CD14-positive monocyte (primary cell): ENCODE data around the gene PIEZO2. TPM values are rescaled to one million over a fixed set of nuclear protein-coding genes. Genes with fewer than 3 reads are reported as not detected.

Experiments
- DNase-seq, 3 donors: peaks; one replicate each; pipeline ENCODE4 v3.0.0-alpha.2; 2011 to 2022
- H2AFZ ChIP-seq: 2 replicates; pipeline ENCODE4 v1.6.0; 2012; ENCODE audit warnings: mild to moderate bottlenecking, low read depth, low read length, inconsistent platforms; ENCODE audit not compliant: insufficient read depth, poor library complexity, severe bottlenecking
- H3K27ac ChIP-seq, 2 donors: 1 replicate in 1 of 2; 2 replicates in 1 of 2; pipeline ENCODE4 v1.5.1; 2012 to 2013; ENCODE audit warnings: low read length in 2 of 2, control low read depth in 1 of 2, inconsistent platforms in 1 of 2, low read depth in 1 of 2, mild to moderate bottlenecking in 1 of 2
- H3K27me3 ChIP-seq, 2 donors: one replicate each; pipeline versions ENCODE4 v1.6.0 to v1.6.1; 2011 to 2013; ENCODE audit warnings: low read length in 2 of 2; ENCODE audit not compliant: control insufficient read depth in 2 of 2, insufficient read depth in 2 of 2
- H3K36me3 ChIP-seq, 2 donors: replicated peaks in 1 of 2; 1 replicate in 1 of 2; 2 replicates in 1 of 2; pipeline versions ENCODE4 v1.5.1 to v1.6.1; 2012 to 2013; ENCODE audit warnings: low read length in 2 of 2, control low read depth in 1 of 2, inconsistent platforms in 1 of 2, mild to moderate bottlenecking in 1 of 2; ENCODE audit not compliant: insufficient read depth in 2 of 2, control insufficient read depth in 1 of 2
- H3K4me1 ChIP-seq, 2 donors: 1 replicate in 1 of 2; 2 replicates in 1 of 2; pipeline versions ENCODE4 v1.5.1 to v1.6.1; 2012 to 2013; ENCODE audit warnings: low read length in 2 of 2, control low read depth in 1 of 2, inconsistent platforms in 1 of 2, mild to moderate bottlenecking in 1 of 2, moderate library complexity in 1 of 2; ENCODE audit not compliant: insufficient read depth in 2 of 2, control insufficient read depth in 1 of 2
- H3K4me2 ChIP-seq: replicated peaks from 2 replicates; pipeline ENCODE3; 2012; ENCODE audit warnings: low read length, moderate library complexity, mild to moderate bottlenecking; ENCODE audit not compliant: poor library complexity, severe bottlenecking; ENCODE audit errors: extremely low read depth
- H3K4me3 ChIP-seq, 3 experiments: fragments of 200-600 bp in 1 of 3; sonication (generic) in 1 of 3; replicated peaks in 1 of 3; 1 replicate in 2 of 3; 2 replicates in 1 of 3; pipeline ENCODE4 v1.5.1; 2011 to 2013; ENCODE audit warnings: low read length in 3 of 3, mild to moderate bottlenecking in 3 of 3, control low read depth in 2 of 3, low read depth in 2 of 3, inconsistent platforms in 1 of 3, moderate library complexity in 1 of 3
- H3K79me2 ChIP-seq: 2 replicates; pipeline ENCODE4 v1.6.0; 2012; ENCODE audit warnings: mild to moderate bottlenecking, control low read depth, inconsistent platforms, low read length, moderate library complexity; ENCODE audit not compliant: insufficient read depth
- H3K9ac ChIP-seq: 2 replicates; pipeline ENCODE4 v1.6.0; 2017; ENCODE audit warnings: low read length, mild to moderate bottlenecking; ENCODE audit not compliant: insufficient read depth, poor library complexity, severe bottlenecking
- H3K9me3 ChIP-seq, 2 donors: replicated peaks in 1 of 2; 1 replicate in 1 of 2; 2 replicates in 1 of 2; pipeline versions ENCODE4 v1.5.1 to v1.6.1; 2012 to 2013; ENCODE audit warnings: low read length in 2 of 2, control low read depth in 1 of 2; ENCODE audit not compliant: control insufficient read depth in 1 of 2, insufficient read depth in 1 of 2
- H4K20me1 ChIP-seq: 2 replicates; pipeline ENCODE4 v1.6.0; 2012; ENCODE audit warnings: mild to moderate bottlenecking, low read length, control low read depth, moderate library complexity; ENCODE audit not compliant: insufficient read depth
- H3K27ac Mint-ChIP-seq, 7 donors: one replicate each; pipeline ENCODE4 v1.8.0; 2020; ENCODE audit warnings: mild to moderate bottlenecking in 7 of 7, mixed read lengths in 7 of 7, moderate library complexity in 6 of 7, inconsistent platforms in 2 of 7
- H3K27me3 Mint-ChIP-seq, 3 donors: one replicate each; pipeline ENCODE4 v1.8.0; 2021 to 2022; ENCODE audit warnings: low read depth in 3 of 3, mild to moderate bottlenecking in 3 of 3, mixed read lengths in 3 of 3, moderate library complexity in 3 of 3, inconsistent platforms in 1 of 3
- H3K36me3 Mint-ChIP-seq, 2 donors: one replicate each; pipeline ENCODE4 v1.8.0; 2020; ENCODE audit warnings: mixed read lengths in 2 of 2, inconsistent platforms in 1 of 2, mild to moderate bottlenecking in 1 of 2
- H3K4me1 Mint-ChIP-seq: one replicate; pipeline ENCODE4 v1.8.0; 2020; ENCODE audit warnings: mild to moderate bottlenecking, mixed read lengths
- H3K4me3 Mint-ChIP-seq, 2 donors: one replicate each; pipeline ENCODE4 v1.8.0; 2020; ENCODE audit warnings: mild to moderate bottlenecking in 2 of 2, mixed read lengths in 2 of 2, moderate library complexity in 1 of 2
- H3K9me3 Mint-ChIP-seq, 7 donors: one replicate each; pipeline ENCODE4 v1.8.0; 2020 to 2022; ENCODE audit warnings: mixed read lengths in 7 of 7, mild to moderate bottlenecking in 6 of 7, moderate library complexity in 6 of 7, inconsistent platforms in 2 of 7
- CTCF ChIP-seq: fragments of 200-600 bp; IDR thresholded peaks from one replicate; pipeline ENCODE4 v1.8.0; 2022; ENCODE audit warnings: antibody characterized with exemption, mild to moderate bottlenecking
- WGBS: methylation state at CpG from one replicate; pipeline ENCODE4 v1.1.5; 2013; ENCODE audit warnings: missing lambda C conversion rate; ENCODE audit not compliant: insufficient coverage; 5-methylcytosine and 5-hydroxymethylcytosine counted together
- intact Hi-C, 2 donors: fragments of 100-400 bp; cut with micrococcal nuclease; formaldehyde crosslinking; loops; one replicate each; pipeline versions ENCODE4 v1.15.0 to v1.15.1; 2023
- polyA plus RNA-seq, 3 donors: library from polyadenylated mRNA; depleted of rRNA in 1 of 3; unstranded in 2 of 3; stranded (reverse) in 1 of 3; fragments of 300-500 nt in 2 of 3; fragments of >200 nt in 1 of 3; fragmentation: Illumina TruSeq in 2 of 3; gene quantifications; 1 replicate in 2 of 3; 2 replicates in 1 of 3; pipeline ENCODE4 v1.2.3, GENCODE V29; 2012 to 2021

Gene PIEZO2
- polyA plus RNA-seq, 3 donors = not detected

- TF ChIP-seq CTCF = no peak
- no peak for DNase-seq
- peak overlapping the region in 1 of 7 donors; percentile 13 for H3K27ac Mint-ChIP-seq
- no peaks in the 10 kb centered on the region for H3K79me2 ChIP-seq
- no peaks in the 10 kb centered on the region for H3K4me1 ChIP-seq
- H3K36me3 ChIP-seq = no peaks in the 10 kb centered on the region
- H3K4me1 Mint-ChIP-seq = peaks cover 8% of the 10 kb centered on the region
- no peak overlapping the region for H3K4me2 ChIP-seq
- H3K27ac ChIP-seq = no peak overlapping the region
- intact Hi-C loops = no loop called here
- peaks cover 0 to 4% (median 2%) of the 10 kb centered on the region in 3 donors for H3K27me3 Mint-ChIP-seq
- no peaks in the 10 kb centered on the region for H3K27me3 ChIP-seq
- H3K36me3 Mint-ChIP-seq = no peaks in the 10 kb centered on the region
- H2AFZ ChIP-seq = no peak overlapping the region
- no peak overlapping the region for H3K9ac ChIP-seq
- H3K9me3 ChIP-seq = no peaks in the 10 kb centered on the region
- WGBS = 95% methylated on average over 4 of the region's 7 CpGs
- no peak overlapping the region for H3K4me3 ChIP-seq
- peaks cover 0 to 3% (median 0%) of the 10 kb centered on the region in 7 donors for H3K9me3 Mint-ChIP-seq
- no peak overlapping the region for H3K4me3 Mint-ChIP-seq
- no peaks in the 10 kb centered on the region for H4K20me1 ChIP-seq
Observed at GRCh38 chr18:10669441-10670100, 479.8 kb downstream of the PIEZO2 start.

- H3K27ac Mint-ChIP-seq = peak overlapping the region in 1 of 7 donors; percentile 50
- Histone ChIP-seq H4K20me1 (no peaks in the 10 kb centered on the region), H3K9ac (no peak overlapping the region), H3K27me3 (no peaks in the 10 kb centered on the region), H2AFZ (no peak overlapping the region), H3K4me2 (no peak overlapping the region), H3K79me2 (no peaks in the 10 kb centered on the region), H3K4me3 (no peak overlapping the region), H3K27ac (no peak overlapping the region), H3K36me3 (no peaks in the 10 kb centered on the region), H3K4me1 (no peaks in the 10 kb centered on the region), H3K9me3 (no peaks in the 10 kb centered on the region)
- intact Hi-C loops = no loop called here
- peaks cover 0 to 3% (median 0%) of the 10 kb centered on the region in 7 donors for H3K9me3 Mint-ChIP-seq
- TF ChIP-seq CTCF = no peak
- WGBS = 77% methylated on average over 7 of the region's 9 CpGs
- H3K4me3 Mint-ChIP-seq = no peak overlapping the region
- peaks cover 2 to 5% (median 2%) of the 10 kb centered on the region in 3 donors for H3K27me3 Mint-ChIP-seq
- no peak for DNase-seq
- H3K36me3 Mint-ChIP-seq = no peaks in the 10 kb centered on the region
- H3K4me1 Mint-ChIP-seq = peaks cover 2% of the 10 kb centered on the region
Observed at GRCh38 chr18:10663750-10664149, 485.6 kb downstream of the PIEZO2 start.
